HT1080 (cell line): ENCODE measurements around the gene MDN1. TPM values are rescaled to one million over a fixed set of nuclear protein-coding genes. Genes with fewer than 3 reads are reported as not detected.
A peak's percentile ranks its signal among the peaks of the same experiment; 100 is the strongest.
"Not testable (repeated sequence)": the region's sequence is repeated elsewhere in the genome, so short reads cannot be mapped to it uniquely, and the experiment has no call there.

ENCODE experiments used
- DNase-seq: peaks from one replicate; pipeline ENCODE4 v3.0.0-alpha.2; 2015; ENCODE audit warnings: low read depth
- polyA plus RNA-seq, 2 experiments: library from polyadenylated mRNA; depleted of rRNA; stranded (reverse); fragments of >200 nt; gene quantifications; 2 replicates each; pipeline ENCODE4 v1.2.3, GENCODE V29; 2015
- total RNA-seq: library from RNA; depleted of rRNA; stranded (reverse); fragments of >200 nt; shearing (Covaris generic); gene quantifications from 2 replicates; pipeline ENCODE4 v1.2.3, GENCODE V29; 2014; rRNA removed

MDN1 gene, protein sequence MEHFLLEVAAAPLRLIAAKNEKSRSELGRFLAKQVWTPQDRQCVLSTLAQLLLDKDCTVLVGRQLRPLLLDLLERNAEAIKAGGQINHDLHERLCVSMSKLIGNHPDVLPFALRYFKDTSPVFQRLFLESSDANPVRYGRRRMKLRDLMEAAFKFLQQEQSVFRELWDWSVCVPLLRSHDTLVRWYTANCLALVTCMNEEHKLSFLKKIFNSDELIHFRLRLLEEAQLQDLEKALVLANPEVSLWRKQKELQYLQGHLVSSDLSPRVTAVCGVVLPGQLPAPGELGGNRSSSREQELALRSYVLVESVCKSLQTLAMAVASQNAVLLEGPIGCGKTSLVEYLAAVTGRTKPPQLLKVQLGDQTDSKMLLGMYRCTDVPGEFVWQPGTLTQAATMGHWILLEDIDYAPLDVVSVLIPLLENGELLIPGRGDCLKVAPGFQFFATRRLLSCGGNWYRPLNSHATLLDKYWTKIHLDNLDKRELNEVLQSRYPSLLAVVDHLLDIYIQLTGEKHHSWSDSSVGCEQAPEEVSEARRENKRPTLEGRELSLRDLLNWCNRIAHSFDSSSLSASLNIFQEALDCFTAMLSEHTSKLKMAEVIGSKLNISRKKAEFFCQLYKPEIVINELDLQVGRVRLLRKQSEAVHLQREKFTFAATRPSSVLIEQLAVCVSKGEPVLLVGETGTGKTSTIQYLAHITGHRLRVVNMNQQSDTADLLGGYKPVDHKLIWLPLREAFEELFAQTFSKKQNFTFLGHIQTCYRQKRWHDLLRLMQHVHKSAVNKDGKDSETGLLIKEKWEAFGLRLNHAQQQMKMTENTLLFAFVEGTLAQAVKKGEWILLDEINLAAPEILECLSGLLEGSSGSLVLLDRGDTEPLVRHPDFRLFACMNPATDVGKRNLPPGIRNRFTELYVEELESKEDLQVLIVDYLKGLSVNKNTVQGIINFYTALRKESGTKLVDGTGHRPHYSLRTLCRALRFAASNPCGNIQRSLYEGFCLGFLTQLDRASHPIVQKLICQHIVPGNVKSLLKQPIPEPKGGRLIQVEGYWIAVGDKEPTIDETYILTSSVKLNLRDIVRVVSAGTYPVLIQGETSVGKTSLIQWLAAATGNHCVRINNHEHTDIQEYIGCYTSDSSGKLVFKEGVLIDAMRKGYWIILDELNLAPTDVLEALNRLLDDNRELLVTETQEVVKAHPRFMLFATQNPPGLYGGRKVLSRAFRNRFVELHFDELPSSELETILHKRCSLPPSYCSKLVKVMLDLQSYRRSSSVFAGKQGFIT (N-terminal part only)
- total RNA-seq, result 17.6 and 19.8 TPM in 2 replicates
- polyA plus RNA-seq (2015; cell fraction: cytosol; rRNA removed), result 6.0 and 7.6 TPM in 2 replicates
- polyA plus RNA-seq (2015; cell fraction: nucleus; rRNA removed), result 39.6 and 54.9 TPM in 2 replicates

DNA sequence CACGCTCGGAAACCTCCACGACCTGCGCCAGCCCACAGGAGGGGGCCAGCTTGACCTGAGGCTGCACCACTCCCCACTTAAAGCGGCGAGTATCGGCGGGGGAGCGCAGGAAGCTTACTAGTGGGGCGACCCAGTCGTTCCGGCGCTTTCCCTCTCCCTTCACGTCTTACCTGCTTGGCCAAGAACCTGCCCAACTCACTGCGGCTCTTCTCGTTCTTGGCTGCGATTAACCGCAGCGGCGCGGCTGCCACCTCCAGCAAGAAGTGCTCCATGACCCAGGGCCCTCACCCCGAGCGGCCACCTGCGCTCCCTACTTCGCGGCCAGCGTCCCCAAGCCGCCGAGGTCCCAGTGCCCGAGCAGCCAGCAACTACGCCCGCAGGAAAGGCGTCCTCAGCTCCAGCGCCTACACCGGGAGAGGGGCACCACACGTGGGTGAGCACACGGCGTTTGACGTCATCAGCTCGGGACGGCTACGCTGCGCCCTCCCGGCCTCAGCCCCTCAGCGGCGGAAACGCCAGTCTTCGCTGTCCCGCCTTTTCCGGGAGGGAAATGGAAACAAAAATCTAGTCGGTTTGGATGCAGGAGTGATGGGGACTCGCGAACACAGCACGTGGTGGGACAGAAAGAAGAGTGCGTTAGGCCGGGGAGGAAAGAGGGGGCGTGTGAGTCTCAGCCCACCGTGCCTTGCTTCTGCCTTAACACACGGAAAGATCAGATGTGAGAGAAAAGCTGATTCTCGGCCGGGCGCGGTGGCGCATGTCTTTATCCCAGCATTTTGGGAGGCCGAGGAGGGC is at the start of gene MDN1:
TSS of gene MDN1 (minus strand) at position 459 of the 795 bp plus-strand sequence. CDS start at position 272, 187 bp downstream.
- DNase-seq, result peak; percentile 93

DNA sequence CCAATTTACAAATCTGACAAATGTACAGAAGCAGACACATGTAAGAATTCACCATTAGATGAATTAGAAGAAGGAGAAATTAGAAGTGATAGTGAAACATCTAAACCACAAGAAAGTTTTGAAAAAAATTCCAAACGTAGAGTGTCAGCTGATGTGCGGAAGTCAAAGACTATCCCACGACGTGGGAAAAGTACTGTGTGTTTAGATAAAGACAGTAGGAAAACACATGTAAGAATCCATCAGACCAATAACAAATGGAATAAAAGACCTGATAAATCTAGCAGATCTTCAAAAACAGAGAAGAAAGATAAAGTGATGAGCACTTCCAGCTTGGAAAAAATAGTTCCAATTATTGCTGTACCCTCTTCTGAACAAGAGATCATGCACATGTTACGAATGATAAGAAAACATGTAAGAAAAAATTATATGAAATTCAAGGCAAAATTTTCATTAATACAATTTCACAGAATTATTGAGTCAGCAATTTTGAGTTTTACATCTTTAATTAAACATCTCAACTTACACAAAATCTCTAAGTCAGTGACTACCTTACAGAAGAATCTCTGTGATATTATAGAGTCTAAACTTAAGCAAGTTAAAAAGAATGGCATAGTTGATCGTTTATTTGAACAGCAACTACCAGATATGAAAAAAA is 46.6 kb upstream of the MDN1 start:
- DNase-seq, result no peak

DNA sequence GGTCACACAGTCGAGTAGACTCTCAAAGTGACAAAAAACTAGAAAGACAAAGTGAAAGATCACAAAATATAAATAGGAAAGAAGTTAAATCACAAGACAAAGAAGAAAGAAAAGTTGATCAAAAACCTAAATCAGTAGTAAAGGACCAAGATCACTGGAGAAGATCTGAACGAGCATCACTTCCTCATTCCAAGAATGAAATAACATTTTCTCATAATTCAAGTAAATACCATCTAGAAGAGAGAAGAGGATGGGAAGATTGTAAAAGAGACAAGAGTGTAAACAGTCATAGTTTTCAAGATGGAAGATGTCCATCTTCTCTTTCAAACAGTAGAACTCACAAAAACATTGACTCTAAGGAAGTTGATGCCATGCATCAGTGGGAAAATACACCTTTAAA is 43.1 kb upstream of the MDN1 start:
- DNase-seq, result no peak

DNA sequence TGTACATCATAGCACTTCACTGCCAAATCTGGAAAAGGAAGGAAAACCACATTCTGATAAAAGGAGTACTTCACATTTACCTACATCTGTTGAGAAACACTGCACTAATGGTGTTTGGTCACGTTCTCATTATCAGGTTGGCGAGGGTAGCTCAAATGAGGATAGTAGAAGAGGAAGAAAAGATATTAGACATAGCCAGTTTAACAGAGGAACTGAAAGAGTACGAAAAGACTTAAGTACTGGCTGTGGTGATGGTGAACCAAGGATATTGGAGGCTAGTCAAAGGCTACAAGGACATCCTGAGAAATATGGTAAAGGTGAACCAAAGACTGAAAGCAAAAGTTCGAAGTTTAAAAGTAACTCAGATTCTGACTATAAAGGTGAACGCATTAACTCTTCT is 42.7 kb upstream of the MDN1 start:
- no peak for DNase-seq

DNA sequence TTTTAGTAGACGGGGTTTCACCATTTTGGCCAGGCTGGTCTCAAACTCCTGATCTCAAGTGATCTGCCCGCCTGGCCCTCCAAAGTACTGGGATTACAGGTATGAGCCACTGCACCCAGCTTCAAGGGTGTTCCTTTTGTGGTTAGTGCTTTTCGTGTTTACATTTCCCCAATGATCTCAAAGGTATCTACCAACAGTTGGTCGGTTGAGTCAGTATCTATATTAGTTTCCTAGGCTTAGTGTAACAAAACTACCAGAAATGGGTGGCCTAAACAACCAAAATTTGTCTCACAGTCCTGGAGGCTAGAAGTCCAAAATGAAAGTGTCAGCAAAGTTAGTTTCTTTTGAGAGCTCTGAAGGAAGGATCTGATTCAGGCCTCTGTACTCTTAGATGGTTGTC is 40.1 kb upstream of the MDN1 start:
- no peak for DNase-seq

DNA sequence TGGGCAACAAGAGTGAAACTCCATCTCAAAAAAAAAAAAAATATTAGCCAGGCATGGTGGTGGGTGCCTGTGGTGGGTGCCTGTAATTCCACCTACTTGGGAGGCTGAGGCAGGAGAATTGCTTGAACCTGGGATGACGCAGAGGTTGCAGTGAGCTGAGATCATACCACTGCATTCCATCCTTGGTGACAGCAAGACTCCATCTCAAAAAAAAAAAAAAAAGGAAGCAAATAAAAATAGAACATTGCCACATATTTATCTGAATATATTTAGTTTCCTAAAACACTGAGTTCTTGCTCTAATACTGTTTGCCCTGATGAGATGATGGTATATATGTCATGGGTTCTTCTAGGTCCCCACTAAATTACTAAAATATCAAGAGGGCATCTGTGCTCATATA is 38.4 kb upstream of the MDN1 start:
- DNase-seq, result no peak

DNA sequence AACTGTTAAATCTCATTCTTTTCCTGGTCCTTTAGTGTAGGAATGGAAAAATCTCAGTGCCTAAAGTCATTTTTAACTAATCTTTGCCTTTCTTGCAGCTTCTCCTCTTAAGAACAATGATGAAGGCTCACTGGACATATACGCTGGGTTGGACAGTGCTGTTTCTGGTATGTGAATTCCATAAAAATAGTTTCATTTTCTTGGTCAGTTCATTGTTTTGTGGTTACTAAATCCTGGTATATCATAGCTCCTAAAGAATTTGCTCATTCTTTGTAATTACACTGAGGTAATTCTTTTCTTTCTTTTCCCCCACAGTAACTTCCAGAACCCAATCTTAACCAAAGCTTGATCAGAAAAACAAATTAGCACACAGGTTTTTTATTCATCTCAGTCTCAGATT is 33.5 kb upstream of the MDN1 start:
- DNase-seq, result no peak

DNA sequence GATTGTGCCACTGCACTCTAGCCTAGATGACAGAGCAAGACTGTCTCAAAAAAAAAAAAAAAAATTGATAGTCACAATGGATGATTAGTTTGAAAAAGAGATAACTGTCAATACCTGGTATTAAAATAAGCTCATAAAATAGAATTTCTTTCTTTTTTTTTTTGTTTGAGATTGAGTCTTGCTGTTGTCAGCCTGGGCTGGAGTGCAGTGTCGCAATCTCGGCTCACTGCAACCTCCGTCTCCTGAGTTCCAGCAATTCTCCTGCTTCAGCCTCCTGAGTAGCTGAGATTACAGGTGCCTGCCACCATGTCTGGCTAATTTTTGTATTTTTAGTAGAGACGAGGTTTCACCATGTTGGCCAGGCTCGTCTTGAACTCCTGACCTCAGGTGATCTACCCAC is 27.9 kb upstream of the MDN1 start:
- DNase-seq, result not testable (repeated sequence)

DNA sequence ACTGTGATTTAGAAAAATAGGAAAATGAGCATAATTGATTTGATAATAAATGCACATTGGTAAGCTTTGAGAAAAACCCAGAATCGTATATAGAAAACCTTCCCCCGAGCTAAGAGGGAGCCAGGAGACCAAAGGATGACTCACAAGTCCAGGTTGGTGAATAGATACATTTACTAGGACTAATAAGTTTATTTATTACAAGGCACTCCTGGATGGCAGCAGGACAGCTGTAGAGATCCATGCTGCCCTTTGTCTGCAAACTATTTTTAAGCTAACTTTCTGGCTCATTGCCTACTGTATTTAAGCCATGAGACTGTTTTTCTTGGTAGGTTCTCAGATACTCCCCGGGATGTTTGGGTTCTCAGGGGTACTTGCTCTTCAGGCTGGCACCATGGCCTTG is 23.5 kb upstream of the MDN1 start:
- no peak for DNase-seq

DNA sequence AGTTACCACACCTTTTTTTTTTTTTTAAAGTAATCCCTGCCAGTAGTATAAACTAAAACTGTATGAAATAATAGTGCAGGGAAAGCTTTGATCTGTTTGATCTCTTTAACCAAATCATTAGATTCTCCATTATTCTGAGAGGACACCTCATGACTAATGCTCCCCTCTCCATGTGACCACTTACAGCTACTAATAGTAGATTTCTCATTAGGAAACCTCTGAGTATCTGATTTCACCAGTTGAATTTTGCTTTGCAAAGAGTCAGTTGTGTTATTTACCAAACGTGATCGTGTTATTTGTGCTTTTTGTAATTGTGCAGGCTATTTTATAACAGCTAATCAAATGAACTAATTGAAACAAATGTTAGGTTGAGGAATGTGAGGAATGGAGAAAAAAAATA is 22.6 kb upstream of the MDN1 start:
- DNase-seq, result no peak

DNA sequence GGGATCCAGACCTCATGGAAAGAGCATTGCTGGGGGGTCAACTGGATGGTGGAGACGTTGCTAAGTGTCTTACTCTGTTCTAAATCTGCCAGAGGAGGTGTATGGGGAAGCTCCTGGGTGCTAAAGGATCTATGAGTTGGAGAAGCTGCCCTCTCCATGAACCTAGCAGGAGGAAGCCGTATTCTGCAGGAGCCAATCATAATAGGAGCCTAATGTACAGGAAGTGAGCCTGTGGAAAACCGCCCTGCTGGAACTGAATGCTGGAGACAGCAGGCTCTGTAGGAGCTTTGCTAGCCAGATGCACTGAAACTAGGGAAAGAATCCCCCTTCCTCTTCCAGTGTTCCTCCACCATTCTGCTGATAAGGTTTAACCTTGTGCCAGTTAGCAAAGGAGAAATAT is 20.9 kb upstream of the MDN1 start:
- no peak for DNase-seq

DNA sequence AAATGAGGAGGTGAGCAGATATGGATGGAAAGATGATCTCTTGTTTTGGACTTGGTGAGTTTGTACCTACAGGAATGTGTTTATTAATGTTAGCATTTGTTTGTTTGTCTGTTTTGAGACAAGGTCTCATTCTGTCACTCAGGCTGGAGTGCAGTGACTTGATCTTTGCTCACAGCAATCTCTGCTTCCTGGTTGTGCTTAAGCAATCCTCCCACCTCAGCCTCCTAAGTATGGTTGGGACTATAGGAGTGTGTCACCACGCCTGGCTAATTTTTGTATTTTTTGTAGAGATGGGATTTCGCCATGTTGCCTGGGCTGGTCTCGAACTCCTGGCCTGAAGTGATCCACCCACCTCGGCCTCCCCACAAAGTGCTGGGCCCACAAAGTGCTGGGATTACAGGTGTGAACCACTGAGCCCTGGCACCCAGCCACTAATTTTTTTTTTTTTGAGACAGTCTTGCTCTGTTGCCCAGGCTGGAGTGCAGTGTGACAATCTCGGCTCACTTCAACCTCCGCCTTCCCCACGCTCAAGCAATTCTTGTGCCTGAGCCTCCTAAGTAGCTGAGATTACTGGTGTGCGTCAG is 17.1 kb upstream of the MDN1 start:
- DNase-seq, result no peak

DNA sequence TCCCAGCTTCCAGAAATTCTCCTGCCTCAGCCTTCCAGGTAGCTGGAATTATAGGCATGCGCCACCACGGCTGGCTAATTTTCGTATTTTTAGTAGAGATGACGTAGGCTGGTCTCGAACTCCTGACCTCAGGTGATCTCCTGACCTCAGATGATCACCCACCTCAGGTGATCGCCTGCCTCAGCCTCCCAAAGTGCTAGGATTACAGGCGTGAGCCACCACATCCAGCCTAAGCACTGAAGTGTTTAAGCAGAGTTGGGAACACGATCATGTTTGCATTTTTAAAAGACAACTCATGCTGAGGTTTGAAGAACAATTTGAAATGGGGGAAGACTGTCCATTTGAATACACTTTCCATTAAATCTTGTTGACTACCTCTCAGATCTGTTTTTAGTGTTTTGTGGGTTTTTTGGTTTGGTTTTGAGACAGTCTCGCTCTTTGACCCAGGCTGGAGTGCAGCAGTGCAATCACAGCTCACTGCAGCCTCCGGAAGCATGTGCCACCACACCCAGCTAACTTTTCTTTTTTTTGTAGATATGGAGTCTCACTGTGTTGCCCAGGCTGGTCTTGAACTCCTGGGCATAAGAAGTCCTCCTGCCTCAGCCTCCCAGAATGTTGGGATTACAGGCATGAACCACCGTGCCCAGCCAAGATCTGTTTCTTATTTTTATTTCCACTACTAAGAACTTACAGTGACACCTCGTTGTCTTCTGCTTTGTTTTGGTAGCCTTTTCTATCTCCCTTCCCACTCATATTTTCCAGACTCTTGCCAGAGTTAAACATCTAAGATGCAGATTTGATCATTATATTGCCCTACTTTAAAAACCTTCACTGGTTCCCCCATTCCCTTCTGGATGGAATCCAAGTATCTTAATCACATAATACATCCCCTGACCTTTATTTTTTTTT is 15.5 kb upstream of the MDN1 start:
- DNase-seq, result no peak

DNA sequence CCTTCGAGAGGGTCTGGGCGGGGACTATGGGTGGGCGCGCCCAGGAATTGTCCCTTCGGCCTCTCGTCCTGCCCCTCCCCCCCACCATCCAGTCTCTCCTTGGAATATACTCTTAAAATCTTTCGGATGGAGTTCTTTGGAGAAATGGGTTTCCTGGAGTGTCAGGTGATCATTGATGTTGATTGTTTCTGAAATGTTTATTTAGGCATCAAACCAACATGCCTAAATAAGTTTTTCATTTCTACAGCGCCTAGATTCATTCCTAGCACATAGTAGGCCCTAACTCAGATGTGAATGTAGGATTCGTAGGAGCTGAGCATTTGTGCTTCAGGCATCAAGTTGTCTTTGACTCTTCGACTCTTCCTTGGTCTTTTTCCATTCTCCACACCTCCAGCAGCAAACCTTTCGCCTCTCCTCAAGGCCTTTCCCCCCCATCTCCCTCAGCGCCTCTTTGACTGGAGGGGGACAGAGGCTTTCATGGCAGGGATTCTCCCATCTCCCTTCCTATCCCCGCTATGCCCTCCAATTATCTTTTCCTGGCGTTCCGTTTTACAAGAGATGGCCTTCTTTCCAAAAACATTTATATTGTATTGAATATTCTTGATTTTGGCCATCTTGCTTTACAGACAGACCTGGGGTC is 10.7 kb upstream of the MDN1 start:
- DNase-seq, result no peak

DNA sequence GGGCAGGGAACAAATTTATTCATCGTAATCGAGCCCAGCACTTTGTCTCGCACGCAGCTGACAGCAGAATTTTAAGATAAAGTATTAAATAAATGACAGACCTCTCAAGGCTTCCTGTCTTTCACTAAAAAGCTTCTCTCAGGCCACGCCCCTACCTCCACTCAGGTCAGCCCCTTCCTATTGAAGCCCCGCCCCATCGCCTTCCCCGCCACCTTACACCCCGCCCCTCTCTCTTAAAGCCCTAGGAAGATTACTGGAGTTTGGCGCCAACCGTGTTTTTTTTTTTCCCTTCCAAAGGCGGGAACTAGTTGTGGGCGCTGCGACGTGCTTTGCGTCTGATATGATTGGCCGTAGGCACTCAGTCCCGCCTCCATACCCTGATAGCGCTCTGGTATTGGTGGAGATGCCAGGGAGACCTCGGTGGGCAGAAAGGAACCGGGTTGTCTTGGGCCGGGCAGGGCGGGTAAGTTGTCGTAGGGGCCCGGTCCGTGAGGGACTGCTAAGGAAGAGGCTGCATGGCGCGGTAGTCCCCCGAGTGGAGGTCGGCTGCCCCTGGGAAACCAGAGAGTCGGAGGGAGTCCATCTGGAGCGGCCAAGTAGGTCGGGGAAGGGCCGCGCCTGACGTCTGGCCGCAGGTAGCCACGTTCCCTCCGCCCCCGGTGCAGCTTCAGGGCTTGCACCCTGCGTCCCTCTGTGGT is 10.0 kb upstream of the MDN1 start, which contains the start of gene CASP8AP2:
TSS of gene CASP8AP2 (plus strand) at position 409 of the 698 bp plus-strand sequence.
- DNase-seq, result peak; percentile 99

DNA sequence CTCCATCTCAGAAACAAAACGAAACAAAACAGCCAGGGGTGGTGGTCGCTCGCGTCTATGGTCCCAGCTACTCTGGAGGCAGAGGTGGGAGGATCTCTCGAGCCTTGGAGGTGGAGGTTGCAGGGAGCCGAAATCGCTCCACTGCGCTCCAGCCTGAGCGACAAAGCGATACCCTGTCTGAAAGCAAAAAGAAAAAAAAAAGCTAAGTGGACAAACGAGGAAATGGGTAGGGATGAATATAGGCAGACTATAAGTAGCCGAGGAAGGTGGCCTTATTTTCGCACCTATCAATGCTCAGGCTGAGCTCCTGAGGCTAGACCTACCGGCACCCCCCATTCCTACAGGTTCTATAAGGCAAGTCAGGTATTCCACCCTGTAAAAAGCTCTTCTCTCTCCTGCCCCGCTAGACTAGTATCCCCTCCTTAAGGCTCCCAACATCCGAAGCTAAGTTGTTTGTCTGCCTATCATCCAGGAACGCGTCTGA is 9.4 kb upstream of the MDN1 start:
- DNase-seq, result no peak

DNA sequence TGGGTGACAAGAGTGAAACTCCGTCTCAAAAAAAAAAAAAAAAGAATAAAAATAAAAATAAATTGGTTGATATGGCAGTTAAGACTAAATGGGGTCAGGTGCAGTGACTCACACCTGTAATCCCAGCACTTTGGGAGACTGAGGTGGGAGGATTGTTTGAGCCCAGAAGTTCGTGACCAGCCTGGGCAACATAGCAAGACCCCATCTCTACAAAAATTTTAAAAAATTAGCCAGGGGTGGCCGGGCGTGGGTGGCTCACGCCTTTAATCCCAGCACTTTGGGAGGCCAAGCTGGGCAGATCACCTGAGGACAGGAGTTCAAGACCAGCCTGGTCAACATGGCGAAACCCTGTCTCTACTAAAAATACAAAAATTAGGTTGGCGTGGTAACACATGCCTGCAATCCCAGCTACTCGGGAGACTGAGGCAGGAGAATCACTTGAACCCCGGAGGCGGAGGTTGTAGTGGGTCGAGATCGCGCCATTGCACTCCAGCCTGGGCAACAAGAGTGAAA is 8.9 kb upstream of the MDN1 start:
- not testable (repeated sequence) for DNase-seq
